Measurements from ENCODE around the gene TANGO6. TPM values are rescaled to one million over a fixed set of nuclear protein-coding genes. Genes with fewer than 3 reads are reported as not detected.

The TANGO6 gene
- total RNA-seq, 2 experiments from 2014 or later, result 22.7 to 22.8 TPM

DNA sequence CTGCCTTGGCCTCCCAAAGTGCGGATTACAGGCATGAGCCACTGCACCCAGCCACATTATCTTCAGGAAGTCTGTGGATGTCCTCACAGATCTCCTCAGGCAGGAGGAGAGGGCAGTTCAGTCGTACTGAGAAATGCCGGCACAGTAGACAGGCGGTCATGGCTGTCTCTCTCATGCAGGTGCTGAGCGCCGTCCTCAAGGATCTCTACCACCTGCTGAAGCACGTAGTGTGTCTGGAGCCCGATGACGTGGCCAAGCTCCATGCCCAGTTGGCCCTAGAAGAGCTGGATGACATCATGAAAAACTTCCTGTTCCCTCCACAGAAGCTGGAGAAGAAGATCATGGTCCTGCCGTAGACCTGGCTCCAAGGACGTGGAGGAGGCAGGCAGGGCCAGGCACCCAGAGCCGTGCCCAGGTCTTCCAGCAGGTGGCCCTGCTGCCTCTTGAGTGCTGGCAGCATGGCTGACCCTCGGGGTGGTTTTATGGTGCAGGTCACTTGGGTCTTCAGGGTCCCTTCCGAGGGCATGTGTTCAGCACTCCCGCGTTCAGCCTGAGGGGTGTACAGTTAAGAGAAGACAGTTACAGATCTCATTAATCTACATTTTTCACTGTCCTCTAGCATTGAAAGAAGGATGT is 240.1 kb downstream of the TANGO6 start:
- Histone ChIP-seq H3K4me1 (ENCODE audit: insufficient read depth, low read length, poor library complexity, severe bottlenecking) (no peaks in the 10 kb centered on the region), H3K4me2 (ENCODE audit: low read length) (no peak overlapping the region), H4K20me1 (ENCODE audit: insufficient read depth, low read length) (no peaks in the 10 kb centered on the region), H3K79me2 (ENCODE audit: insufficient read depth, low read depth, low read length) (no peaks in the 10 kb centered on the region), H3K4me3 (ENCODE audit: low read depth, low read length, poor library complexity, severe bottlenecking) (no peak overlapping the region), H3K9me2 (ENCODE audit: insufficient read depth, low read length) (no peaks in the 10 kb centered on the region), H3K9me3 (ENCODE audit: low read length) (no peaks in the 10 kb centered on the region), H2AFZ (ENCODE audit: low read length) (no peak overlapping the region), H3K36me3 (ENCODE audit: insufficient read depth, low read length) (no peaks in the 10 kb centered on the region), H3K27ac (ENCODE audit: low read depth, low read length, poor library complexity, severe bottlenecking) (no peak overlapping the region)
- TF ChIP-seq, protein P1, sequence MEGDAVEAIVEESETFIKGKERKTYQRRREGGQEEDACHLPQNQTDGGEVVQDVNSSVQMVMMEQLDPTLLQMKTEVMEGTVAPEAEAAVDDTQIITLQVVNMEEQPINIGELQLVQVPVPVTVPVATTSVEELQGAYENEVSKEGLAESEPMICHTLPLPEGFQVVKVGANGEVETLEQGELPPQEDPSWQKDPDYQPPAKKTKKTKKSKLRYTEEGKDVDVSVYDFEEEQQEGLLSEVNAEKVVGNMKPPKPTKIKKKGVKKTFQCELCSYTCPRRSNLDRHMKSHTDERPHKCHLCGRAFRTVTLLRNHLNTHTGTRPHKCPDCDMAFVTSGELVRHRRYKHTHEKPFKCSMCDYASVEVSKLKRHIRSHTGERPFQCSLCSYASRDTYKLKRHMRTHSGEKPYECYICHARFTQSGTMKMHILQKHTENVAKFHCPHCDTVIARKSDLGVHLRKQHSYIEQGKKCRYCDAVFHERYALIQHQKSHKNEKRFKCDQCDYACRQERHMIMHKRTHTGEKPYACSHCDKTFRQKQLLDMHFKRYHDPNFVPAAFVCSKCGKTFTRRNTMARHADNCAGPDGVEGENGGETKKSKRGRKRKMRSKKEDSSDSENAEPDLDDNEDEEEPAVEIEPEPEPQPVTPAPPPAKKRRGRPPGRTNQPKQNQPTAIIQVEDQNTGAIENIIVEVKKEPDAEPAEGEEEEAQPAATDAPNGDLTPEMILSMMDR (conservative IDR thresholded peaks at IDR 0.05; ENCODE audit: low read length), result peak; percentile 39; the same call in 1 of the 2 replicates
- TF ChIP-seq EZH2phosphoT487 (IDR thresholded peaks at IDR 0.05; ENCODE audit: borderline replicate concordance, low read depth, low read length), result no peak
- POLR2A ChIA-PET, result no interaction called here
- no peak for DNase-seq (ENCODE audit: low spot score)
- BruUV-seq (replicated peaks), result no TSS peak
- intact Hi-C loops (cut with micrococcal nuclease; ENCODE audit: unreplicated experiment), result no loop called here
- CTCF ChIA-PET (ENCODE audit: unreplicated experiment), result no interaction called here

DNA sequence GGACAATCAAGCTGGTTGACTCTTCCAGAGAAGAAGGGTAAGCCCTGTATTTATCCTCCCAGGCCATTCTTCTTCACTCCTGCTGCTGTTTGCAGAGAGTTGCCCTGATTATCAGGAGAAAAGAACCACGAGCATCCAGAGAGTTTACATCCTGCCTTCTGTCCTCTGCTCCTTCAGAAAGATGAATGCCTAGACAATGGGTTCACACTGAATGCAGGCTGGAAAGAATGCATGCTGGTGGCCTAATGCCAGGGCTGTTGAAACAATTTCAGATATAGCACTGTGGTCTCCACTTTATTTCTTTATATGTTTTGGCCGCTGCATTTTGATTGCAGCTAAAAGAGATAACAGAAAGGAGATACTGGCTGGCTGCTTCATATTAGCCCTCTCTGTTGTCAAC is 241.0 kb downstream of the TANGO6 start:
- no peaks in the 10 kb centered on the region for H3K79me2 ChIP-seq (ENCODE audit: insufficient read depth, low read depth, low read length)
- H3K9me2 ChIP-seq (ENCODE audit: insufficient read depth, low read length), result no peaks in the 10 kb centered on the region
- no peaks in the 10 kb centered on the region for H3K36me3 ChIP-seq (ENCODE audit: insufficient read depth, low read length)
- intact Hi-C loops (cut with micrococcal nuclease; ENCODE audit: unreplicated experiment), result no loop called here
- H3K4me1 ChIP-seq (ENCODE audit: insufficient read depth, low read length, poor library complexity, severe bottlenecking), result no peaks in the 10 kb centered on the region
- H4K20me1 ChIP-seq (ENCODE audit: insufficient read depth, low read length), result no peaks in the 10 kb centered on the region
- BruUV-seq (replicated peaks), result TSS peak; percentile 57
- TF ChIP-seq, protein P1 (conservative IDR thresholded peaks at IDR 0.05; ENCODE audit: low read length), result no peak
- no peak for TF ChIP-seq EZH2phosphoT487 (IDR thresholded peaks at IDR 0.05; ENCODE audit: borderline replicate concordance, low read depth, low read length)
- POLR2A ChIA-PET, result no interaction called here
- H3K4me2 ChIP-seq (ENCODE audit: low read length), result no peak overlapping the region
- H2AFZ ChIP-seq (ENCODE audit: low read length), result no peak overlapping the region
- H3K9me3 ChIP-seq (ENCODE audit: low read length), result no peaks in the 10 kb centered on the region
- CTCF ChIA-PET (ENCODE audit: unreplicated experiment), result no interaction called here
- no peak overlapping the region for H3K4me3 ChIP-seq (ENCODE audit: low read depth, low read length, poor library complexity, severe bottlenecking)
- no peak overlapping the region for H3K27ac ChIP-seq (ENCODE audit: low read depth, low read length, poor library complexity, severe bottlenecking)
- no peak for DNase-seq (ENCODE audit: low spot score)

DNA sequence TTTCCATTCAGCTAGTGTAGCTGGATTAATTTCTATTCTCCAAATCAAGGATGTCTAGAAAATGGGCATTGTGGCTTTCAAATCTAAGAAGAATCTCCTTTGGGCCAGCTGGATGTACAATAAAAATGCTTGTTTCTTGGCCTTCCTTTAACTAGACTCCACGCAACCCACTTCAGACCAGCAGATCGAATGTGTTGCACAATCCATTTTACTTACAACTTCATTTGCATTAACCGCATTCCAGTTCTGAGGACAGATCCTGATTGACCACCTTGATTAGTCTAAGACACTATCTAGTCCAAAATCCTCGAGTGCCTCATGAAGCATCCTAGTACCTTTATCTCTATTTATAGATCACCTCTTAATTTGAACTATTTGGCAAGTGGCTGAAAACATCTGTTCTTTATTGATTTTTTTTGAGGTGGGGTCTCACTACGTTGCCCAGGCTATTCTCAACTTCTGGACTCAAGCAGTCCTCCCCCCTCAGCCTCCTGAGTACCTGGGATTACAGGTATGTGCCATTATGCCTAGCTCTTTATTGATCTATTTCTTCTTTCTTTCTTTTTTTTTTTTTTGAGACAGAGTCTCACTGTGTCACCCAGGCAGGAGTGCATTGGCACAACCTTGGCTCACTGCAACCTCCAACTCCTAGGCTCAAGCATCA is 241.8 kb downstream of the TANGO6 start:
- Histone ChIP-seq H3K79me2 (ENCODE audit: insufficient read depth, low read depth, low read length) (no peaks in the 10 kb centered on the region), H3K4me1 (ENCODE audit: insufficient read depth, low read length, poor library complexity, severe bottlenecking) (no peaks in the 10 kb centered on the region), H3K36me3 (ENCODE audit: insufficient read depth, low read length) (no peaks in the 10 kb centered on the region), H4K20me1 (ENCODE audit: insufficient read depth, low read length) (no peaks in the 10 kb centered on the region), H3K9me3 (ENCODE audit: low read length) (no peaks in the 10 kb centered on the region), H3K4me2 (ENCODE audit: low read length) (no peak overlapping the region), H3K9me2 (ENCODE audit: insufficient read depth, low read length) (no peaks in the 10 kb centered on the region), H2AFZ (ENCODE audit: low read length) (no peak overlapping the region), H3K4me3 (ENCODE audit: low read depth, low read length, poor library complexity, severe bottlenecking) (no peak overlapping the region), H3K27ac (ENCODE audit: low read depth, low read length, poor library complexity, severe bottlenecking) (no peak overlapping the region)
- BruUV-seq (replicated peaks), result no TSS peak
- CTCF ChIA-PET (ENCODE audit: unreplicated experiment), result no interaction called here
- TF ChIP-seq EZH2phosphoT487 (IDR thresholded peaks at IDR 0.05; ENCODE audit: borderline replicate concordance, low read depth, low read length), result no peak
- TF ChIP-seq, protein P1 (conservative IDR thresholded peaks at IDR 0.05; ENCODE audit: low read length), result no peak
- DNase-seq (ENCODE audit: low spot score), result no peak
- intact Hi-C loops (cut with micrococcal nuclease; ENCODE audit: unreplicated experiment), result no loop called here
- POLR2A ChIA-PET, result interaction anchor here (0.7 kb wide), 1 partner anchor 225 kb away, joined by 3 read pairs; no protein-coding TSS in a partner anchor
